NCI-H2227 treated with DMSO at 0.1 percent for 48 hours (cell line): ENCODE measurements around the gene NUDT2.
A peak's percentile ranks its signal among the peaks of the same experiment; 100 is the strongest.
"Not testable (repeated sequence)": the region's sequence is repeated elsewhere in the genome, so short reads cannot be mapped to it uniquely, and the experiment has no call there.

Experiments used
- DNase-seq: peaks from one replicate; lab custom pipeline; 2025; lab: John Stamatoyannopoulos, UW

The NUDT2 gene

DNA sequence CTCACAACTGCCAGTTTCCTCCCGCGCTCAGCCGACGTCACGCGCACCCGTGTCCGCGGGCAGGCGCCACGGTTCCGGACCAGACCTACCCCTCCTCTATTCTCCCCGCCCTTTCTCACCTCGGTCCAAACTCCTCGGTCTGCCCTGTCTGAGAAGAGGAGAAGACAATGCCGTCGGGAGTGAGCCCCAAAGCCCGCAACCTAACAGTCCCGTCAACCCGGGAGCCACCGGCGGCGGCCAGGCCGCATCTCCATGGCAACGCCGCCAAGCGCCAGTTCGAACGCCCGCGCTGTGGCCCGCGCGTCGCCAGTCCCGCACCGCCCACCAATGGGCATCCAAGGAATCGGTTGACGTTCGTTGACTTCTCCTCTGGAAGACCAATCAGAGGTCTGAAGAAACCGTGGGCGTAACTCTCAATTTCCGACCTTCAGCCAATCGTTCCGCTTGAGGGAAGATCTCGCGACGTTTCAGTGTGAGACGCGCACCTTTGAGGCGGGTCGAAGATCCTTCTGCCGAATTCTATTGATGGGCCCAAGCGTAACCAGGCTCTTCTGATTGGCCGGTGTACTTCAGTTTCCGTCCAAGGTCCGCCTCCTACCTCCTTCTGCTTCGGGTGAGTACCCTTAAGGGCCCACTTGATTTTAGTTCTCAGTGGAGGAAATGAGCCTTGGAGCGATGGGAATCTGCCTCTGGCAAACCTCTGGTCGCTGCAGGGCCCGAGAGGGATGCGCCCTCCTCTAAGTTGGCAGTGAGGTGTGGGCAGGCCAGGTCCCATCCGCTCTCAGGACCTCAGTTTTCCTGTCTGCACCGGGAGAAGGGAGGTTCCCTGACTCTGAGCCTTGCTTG, at the start of gene NUDT2, which contains the start of gene KIF24:
Gene NUDT2, plus strand, starts transcription at position 583 of the 846 bp plus-strand sequence. CDS start 9,471 bp downstream, outside the sequence.
Gene KIF24, minus strand, starts transcription at position 282 of the 846 bp plus-strand sequence. CDS start 17,922 bp downstream, outside the sequence.
- DNase-seq: peak; percentile 95

DNA sequence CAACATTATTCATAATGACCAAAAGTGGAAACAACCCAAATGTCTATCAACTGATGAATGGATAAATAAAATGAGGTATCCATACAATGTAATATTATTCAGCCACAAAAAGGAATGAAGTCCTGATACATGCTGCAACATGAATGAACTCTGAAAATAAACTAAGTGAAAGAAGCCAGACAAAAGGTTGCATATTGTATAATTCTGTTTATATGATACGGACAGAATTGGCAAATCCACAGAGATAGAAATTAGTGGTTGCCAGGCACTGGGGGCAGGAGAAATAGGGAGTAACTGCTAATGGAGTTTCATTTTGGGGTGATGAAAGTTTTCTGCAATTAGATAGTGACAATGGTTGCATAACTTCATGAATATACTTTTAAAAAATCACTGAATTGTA, 47.3 kb upstream of the NUDT2 start:
- no peak for DNase-seq

DNA sequence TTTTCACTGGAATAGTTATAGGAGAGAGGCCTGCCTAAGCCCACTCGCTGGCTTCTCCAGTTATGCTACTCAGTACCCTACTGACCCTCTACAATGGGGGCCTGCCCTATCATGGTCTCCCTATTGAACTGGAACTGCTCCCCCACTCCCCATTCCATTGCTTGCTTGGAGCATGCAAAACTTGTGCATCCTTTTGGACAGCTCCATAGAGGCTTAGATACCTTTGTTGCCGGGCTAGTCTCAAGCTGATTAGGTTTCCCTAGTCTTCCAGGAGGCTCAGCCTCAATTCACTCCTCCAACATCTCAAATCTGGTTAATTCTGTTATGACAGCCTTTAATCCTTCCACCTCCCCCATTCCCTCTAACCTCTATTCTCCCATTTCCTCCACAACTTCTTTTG, 40.2 kb upstream of the NUDT2 start:
- no peak for DNase-seq

DNA sequence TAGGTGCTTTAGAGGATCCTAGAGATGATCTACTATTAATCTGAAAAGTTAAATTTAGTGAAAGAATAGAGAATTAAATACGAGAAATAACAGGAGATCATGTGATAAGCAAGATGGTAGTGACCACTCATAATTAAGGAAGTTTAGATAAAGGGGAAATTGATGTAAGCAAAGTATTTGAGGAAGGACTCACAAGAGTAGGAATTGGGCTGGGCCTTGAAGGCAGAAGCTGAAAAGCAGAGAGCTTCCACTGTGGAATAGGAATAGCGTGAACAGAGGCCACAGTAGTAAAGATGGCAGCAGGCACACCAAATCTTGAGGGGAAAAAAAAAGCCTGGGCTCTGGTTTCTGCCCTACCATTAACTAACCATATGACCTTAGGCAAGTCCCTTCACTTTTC, 38.3 kb upstream of the NUDT2 start:
- DNase-seq: no peak

DNA sequence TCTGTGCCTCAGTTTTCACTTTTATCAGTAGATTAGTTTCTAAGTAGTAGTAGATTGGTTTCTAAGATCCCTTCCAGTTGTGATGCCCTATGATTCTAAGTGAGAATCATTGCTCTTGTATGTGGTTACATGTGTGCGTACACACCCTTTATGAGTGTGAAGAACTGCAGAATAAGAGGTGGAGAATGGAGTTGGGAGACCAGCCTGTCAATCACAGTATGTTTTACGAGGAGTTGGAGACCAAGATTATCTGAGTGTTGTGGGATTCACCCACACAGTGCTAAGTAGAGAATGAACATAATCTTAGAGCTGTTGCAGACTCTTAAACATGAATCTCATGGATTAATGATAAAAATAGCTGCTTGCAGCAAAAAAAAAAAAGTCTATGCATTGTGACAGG, 37.9 kb upstream of the NUDT2 start:
- no peak for DNase-seq

DNA sequence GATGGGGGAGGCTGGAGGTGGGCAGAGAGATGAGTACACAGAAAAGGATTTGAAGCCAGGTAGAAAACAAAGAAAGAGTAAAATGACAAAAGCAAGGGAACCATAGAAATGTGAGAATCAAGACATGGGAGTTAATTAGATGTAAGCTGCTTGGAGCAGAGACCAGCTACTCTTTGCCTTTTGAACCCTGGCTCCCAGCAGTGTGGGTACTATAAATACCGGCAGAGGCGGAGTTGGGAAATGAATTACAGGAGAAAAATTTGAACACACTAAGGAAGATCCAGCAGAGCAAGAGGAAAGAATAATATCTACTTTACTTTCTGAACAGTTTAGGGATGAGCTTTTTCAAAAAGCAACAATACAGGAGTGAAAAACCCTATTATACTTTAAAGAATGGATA, 36.8 kb upstream of the NUDT2 start:
- DNase-seq: no peak

DNA sequence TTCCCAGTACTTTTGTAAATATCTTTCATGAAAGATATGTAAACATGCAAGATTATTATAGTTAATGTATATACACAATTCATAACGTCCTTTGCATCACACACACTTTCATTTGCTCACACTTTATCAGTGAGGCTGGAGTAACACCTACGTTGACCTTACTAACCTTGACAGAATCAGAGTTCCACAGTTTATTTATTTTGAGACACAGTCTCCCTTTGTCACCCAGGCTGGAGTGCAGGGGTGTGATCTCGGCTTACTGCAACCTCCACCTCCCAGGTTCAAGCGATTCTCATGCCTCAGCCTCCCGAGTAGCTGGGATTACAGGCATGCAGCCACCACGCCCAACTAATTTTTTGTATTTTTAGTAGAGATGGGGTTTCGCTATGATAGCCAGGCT, 28.3 kb upstream of the NUDT2 start:
- not testable (repeated sequence) for DNase-seq

DNA sequence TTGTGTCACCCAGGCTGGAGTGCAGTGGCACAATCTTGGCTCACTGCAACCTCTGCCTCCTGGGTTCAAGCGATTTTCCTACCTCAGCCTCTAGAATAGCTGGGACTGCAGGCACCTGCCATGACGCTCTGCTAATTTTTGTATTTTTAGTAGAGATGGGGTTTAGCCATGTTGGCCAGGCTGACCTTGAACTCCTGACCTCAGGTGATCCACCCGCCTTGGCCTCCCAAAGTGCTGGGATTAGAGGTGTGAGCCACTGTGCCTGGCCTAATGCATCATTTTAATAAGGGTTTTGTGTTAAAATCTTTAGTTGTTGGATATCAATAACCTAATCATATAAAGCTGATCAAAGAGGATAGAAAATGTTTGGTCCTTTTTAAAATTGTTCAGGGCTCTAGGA, 21.1 kb upstream of the NUDT2 start:
- DNase-seq: not testable (repeated sequence)

DNA sequence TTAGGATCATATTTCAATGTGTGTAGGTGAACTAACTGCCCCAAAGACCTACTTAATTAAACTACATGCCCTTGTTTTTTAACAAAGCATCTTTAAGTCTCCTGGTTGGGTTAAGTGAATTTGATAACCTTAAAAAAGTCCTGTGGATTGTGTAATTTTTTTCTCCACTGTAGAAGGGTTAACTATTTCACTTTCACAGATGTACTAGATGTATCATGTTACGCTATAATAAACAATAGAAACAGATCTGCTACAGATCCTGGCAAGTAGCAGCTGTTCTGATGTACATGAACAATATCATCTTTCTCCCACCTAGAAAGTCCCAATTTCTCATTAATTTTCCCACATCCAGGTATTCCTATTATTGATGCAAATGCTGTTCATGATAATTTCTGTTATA, 19.2 kb upstream of the NUDT2 start:
- peak; percentile 6 for DNase-seq

DNA sequence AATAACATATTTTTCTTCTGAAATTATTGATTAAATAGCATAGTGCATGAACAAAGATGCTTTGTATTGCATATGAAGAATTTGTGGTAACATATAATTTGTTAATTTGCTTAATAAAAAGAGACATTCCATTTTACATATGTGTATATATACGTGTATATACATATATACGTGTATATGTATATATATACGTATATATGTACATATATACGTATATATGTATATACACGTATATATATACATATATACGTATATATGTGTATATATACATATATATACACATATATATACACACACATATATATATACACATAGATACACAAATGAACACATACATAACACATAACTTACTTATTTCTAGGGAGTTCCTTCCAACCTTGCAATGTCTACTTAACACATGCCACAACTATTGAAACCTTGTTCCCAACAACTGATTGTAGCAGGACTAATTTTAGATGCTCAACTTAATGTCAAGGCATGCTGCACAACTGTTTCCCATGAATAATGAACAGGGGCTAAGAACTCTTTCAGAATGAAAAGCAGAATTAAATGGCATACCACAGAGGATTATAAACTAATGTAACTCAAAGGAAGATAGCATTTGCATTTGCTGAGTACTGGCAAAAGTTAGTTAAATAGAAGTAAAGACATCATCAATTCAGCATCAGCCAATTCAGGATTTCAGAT, 17.7 kb upstream of the NUDT2 start:
- no peak for DNase-seq

DNA sequence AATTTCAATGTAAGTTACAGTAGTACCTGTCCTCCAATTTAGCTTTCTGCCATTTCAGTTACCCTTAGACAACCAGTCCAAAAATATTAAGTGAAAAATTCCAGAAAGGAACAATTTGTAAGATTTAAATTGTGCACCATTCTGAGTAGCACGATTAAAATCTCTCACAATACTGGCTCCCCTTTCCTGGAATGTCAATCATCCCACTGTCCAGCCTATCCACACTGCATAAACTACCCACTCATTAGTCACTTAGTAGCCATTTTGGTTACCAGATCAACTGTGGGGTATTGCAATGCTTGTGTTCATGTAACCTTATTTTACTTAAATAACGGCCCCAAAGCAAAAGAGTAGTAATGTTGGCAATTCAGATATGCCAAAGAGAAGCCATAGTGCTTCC, 11.9 kb upstream of the NUDT2 start:
- no peak for DNase-seq

DNA sequence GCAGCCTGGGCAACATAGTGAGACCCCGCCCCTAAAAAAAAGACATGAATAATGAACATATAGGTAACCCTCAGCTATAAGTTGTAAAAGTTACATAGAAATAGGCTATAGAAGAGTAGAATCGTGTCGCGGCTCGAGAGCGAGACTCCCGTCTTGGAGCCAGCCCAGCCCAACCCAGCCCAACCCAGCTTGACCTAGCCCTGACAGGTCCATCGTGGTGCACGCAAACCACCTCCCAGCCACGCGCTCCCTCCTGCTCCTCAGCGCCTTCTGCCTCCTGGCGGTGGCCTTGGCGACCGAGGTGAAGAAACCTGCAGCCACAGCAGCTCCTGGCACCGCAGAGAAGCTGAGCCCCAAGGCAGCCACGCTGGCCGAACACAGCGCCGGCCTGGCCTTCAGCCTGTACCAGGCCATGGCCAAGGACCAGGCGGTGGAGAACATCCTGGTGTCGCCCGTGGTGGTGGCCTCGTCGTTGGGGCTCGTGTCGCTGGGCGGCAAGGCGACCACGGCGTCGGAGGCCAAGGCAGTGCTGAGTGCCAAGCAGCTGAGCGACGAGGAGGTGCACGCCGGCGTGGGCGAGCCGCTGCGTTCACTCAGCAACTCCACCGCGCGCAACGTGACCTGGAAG, 11.1 kb upstream of the NUDT2 start:
- DNase-seq: no peak

DNA sequence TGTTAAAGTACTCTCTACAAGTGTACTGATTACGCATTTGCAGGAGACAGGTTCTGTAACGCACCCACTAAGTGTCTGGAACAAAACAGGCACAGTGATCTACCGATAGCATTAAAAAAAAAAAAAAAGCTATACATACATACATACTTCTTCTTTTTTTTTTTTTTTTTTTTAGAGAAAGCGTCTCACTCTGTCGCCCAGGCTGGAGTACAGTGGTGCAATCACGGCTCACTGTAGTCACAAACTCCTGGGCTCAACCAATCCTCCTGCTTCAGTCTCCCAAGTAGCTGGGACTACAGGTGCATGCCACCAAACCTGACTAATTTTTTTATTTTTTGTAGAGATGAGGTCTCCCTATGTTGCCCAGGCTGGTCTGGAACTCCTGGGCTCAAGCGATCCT, 7.9 kb upstream of the NUDT2 start:
- DNase-seq: no peak

DNA sequence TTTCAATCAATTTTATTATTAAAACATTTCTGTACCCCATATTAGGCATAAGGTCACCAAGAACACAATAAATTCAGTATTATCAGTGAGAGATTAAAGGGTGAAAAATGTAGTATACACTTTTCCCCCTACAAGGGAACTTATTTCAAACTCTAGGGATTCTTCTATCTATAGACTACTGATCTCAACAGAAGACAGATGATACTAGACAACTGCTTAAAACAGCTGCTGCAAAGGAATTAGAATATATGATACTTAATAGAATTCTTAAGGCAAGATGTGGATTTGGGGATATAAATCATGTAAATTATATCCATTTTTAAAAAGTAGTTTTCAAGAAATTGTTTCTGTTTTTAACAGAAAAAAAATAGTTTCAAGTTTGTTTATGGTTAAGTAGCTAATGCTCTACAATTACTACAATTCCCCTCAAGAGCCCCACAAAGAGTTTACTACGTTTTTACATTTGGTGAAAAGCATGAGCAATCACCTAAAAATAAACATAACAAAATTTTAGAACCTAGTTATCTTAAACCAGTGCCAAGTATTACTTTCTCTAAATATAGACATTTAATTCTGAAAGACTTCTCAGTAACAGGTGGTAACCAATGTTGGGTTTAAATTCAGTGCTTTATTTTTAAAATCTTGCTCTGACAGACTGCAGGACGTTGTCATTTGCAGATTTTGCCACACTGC, 6.3 kb upstream of the NUDT2 start:
- no peak for DNase-seq

DNA sequence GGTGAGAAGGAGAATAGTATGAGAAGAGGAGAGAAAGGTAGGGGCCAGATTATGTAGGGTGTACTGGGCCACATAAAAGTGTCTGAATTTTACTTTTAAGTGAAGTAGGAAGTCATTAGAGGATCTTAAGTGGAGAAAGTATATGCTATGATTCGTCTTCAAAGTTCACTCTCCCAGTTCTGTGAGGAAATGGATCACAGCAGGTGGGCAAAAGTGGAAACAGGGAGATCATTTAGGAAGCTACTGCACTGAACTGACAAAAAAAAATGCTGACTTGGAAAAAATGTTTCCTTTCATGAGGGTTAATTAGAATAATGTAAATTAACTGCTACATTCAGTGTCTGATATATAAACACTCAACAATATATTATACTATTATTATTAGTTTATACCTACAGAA, 2.7 kb upstream of the NUDT2 start:
- DNase-seq: no peak

DNA sequence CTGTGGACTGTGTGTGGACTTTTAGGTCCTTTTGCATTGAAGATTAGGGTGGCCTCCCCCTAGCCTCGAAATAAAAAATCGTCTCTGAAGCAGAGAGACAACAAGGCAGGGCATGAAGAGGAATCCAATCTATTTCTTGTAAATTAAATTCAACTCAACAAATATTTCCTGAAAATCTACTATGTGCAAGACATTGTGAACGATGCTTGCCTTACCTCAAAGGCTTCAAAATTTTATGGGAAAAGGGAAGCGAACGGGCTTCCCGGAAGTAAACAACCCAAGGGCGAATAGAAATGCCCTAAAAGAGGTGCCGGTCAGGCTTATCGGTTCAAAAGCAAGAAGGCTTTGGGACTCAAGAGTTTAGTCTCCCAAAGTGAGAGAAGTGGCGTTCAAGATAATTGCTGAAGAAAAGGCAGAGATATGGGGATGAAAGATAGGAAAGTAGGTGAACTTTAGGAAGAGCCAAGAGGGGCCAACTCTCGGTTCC, 826 bp upstream of the NUDT2 start:
- DNase-seq: peak; percentile 58

DNA sequence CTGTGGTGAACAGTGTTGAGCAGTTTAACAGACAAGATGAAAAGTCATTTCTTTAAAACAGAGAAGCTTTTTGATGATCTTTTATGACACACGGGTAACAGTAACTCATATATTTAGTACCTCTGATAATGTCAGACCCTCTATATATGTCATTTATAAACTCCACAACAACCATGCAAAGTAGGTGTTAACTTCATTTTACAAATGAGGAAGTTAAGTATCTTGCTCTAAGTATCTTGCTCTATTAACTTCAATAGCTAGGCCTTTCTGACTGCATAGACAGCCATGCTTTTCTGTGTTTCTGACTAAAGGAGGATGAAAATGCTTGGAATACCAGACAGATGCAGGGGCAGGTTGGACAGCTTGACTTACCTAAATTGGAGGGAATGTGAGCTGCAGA, 1.8 kb downstream of the NUDT2 start:
- no peak for DNase-seq

DNA sequence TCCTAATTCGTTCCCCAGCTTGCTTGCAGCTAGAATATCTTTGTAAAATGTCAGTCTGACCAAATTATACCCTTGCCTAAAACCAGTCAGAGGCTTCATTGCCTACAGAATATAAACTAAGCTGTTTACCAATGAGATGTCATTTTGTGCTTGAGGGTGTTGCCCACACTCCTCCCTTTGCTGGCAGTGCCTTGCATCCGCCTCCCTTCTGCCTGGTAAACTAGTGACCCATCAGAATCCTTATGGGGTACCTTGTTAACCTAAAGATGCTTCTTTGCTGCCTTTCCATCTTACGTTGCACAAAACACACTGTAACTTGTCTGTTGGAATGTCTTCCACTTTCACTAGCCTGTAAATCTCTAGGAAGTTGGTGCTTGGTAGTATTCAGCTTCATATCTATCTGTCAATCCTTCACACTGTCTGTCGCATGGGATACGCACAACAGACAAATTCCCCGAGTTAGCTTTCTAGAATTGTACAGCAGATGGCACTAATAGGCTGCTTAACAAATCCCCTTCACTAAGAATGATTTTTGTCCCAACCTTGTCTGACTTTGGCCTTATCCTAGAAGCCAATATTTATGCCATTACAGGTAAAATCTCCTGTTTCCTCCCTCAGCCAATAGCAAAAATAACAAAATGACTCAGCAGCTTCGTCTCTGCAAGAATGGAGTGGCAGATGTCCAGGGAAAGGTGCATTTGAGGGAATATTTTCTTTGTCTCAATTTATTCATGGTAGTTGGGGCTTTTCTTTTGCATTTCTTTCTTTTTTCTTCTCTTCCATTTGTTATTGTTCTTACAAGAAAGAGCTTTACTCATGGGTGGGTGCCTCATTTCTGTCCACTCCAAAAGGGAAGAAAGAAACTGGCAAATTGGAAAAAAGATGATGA, 3.0 kb downstream of the NUDT2 start:
- DNase-seq: peak; percentile 16

DNA sequence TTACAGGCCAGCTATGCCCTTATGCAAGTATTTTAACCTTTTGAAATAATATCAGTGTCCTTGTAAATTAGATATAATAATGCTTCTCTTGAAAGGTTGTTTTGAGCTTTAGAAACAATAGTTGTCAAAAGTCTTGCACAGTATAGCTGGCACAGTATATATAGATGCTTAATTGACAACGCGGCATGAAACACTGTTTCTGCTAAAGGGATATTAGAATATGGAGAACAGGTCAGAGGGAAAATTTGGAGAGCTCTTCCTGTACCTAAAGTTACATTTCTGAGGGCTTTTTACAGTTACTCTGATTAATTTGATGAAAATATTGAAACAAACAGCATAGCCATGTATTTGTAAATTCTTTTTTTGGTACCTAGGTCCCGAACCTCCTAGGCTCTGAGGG, 4.5 kb downstream of the NUDT2 start:
- DNase-seq: no peak

DNA sequence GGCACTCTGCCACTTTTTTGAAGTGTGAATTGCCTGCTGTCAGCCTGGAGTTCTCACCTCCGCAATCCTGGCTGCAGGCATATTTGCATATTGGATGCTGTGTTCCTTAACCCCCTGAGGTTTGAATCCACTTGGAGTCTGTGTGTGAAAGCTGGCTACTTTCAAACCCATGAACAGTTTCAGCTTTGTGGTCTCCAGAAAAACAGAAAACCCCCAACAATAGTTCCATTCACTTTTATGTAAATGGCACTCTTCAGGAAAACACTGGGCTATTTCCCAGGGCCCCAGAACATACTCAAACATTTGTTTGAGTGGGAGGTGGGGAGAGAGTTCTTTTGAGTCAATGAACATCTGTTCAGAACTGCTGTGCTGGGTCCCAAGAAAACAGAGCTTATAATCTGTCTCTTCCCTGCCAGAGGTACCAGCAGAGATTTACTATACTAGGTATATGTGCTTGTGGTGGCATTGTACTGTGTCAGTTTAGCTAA, 5.0 kb downstream of the NUDT2 start:
- no peak for DNase-seq

DNA sequence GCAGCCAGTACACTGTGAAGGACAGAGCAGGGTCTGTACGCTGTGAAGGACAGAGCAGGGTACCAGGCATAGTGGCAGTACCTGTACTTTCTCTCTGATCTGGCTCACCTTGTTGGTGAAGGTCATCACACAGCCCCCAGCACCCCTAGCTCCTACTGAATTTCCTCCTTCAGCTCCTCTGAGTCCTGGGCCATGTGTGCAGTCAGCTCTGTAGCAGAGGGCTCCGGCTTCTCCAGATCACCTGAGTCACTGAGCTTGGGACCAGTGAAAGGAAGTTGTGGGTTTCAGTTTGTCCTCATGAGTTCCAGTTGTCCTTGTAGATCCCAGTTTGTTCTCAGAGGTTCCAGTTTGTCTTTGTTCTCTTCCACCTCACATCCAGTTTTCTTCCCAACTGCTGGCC, 5.5 kb downstream of the NUDT2 start:
- no peak for DNase-seq
